K562 (cell line): ENCODE data around the gene LIPH. TPM values are rescaled to one million over a fixed set of nuclear protein-coding genes. Genes with fewer than 3 reads are reported as not detected.

Source experiments
- CSDE1 ChIP-seq, 2 experiments: fragments of 450-650 bp; IDR thresholded peaks; 2 replicates each; pipeline ENCODE4 v1.6.1; 2016; ENCODE audit warnings: mild to moderate bottlenecking in 1 of 2
- DDX20 ChIP-seq: fragments of 450-650 bp; IDR thresholded peaks from 2 replicates; pipeline ENCODE4 v1.6.1; 2016; ENCODE audit warnings: missing genetic modification characterization, low read depth, mild to moderate bottlenecking, missing compliant biosample characterization, moderate library complexity
- FIP1L1 ChIP-seq: fragments of 200-400 bp; formaldehyde crosslinking; IDR thresholded peaks from 2 replicates; pipeline ENCODE4 v1.6.1; 2018; ENCODE audit warnings: mild to moderate bottlenecking, low read depth, low read length; ENCODE audit not compliant: poor library complexity, severe bottlenecking
- GABPA ChIP-seq: fragments of 200-800 bp; sonication (Bioruptor generic); conservative IDR thresholded peaks from 2 replicates; pipeline ENCODE4 v1.6.1; 2016; ENCODE audit warnings: low read depth, missing genetic modification characterization, missing compliant biosample characterization
- KDM1A ChIP-seq, 2 experiments: fragments of 450-650 bp; IDR thresholded peaks; 2 replicates each; pipeline ENCODE4 v1.6.1; 2016; ENCODE audit warnings: mild to moderate bottlenecking in 2 of 2
- NEUROD1 ChIP-seq: fragments of 150-350 bp; IDR thresholded peaks from 2 replicates; pipeline ENCODE4 v1.6.1; 2014; ENCODE audit warnings: borderline replicate concordance, low read length, low read depth; ENCODE audit not compliant: partially characterized antibody
- NFIX ChIP-seq: fragments of 250-450 bp; sonication (Bioruptor Pico); IDR thresholded peaks from 2 replicates; pipeline ENCODE4 v1.4.0; 2020; ENCODE audit warnings: low read depth, mild to moderate bottlenecking, moderate library complexity
- PML ChIP-seq: IDR thresholded peaks from 2 replicates; pipeline ENCODE4 v1.6.1; 2012; ENCODE audit warnings: low read length, inconsistent platforms
- RBBP5 ChIP-seq: fragments of 200-600 bp; sonication (generic); IDR thresholded peaks from 2 replicates; pipeline ENCODE4 v1.6.1; 2012; ENCODE audit warnings: borderline replicate concordance, mild to moderate bottlenecking, low read length, control low read depth, inconsistent platforms; ENCODE audit not compliant: insufficient read depth, poor library complexity, severe bottlenecking
- RNF2 ChIP-seq: sonication (generic); IDR thresholded peaks from 2 replicates; pipeline ENCODE4 v1.6.1; 2016
- SMAD1 ChIP-seq: fragments of 150-350 bp; IDR thresholded peaks from 2 replicates; pipeline ENCODE4 v1.6.1; 2014; ENCODE audit warnings: low read length, low read depth; ENCODE audit not compliant: partially characterized antibody
- SP2 ChIP-seq: IDR thresholded peaks from 2 replicates; pipeline ENCODE4 v1.6.1; 2011; ENCODE audit warnings: mild to moderate bottlenecking, low read depth, low read length, moderate library complexity; ENCODE audit not compliant: poor library complexity, severe bottlenecking; ENCODE audit errors: extremely low read depth
- SREBF1 ChIP-seq: fragments of 150-350 bp; IDR thresholded peaks from 2 replicates; pipeline ENCODE4 v1.6.1; 2014; ENCODE audit warnings: antibody characterized with exemption, low read depth, low read length, borderline replicate concordance
- SRSF1 ChIP-seq: fragments of 200-400 bp; formaldehyde crosslinking; IDR thresholded peaks from 2 replicates; pipeline ENCODE4 v1.6.1; 2017; ENCODE audit warnings: mild to moderate bottlenecking, low read depth, low read length, moderate library complexity
- STAT5B ChIP-seq: fragments of 250-450 bp; sonication (Bioruptor Pico); IDR thresholded peaks from 2 replicates; pipeline ENCODE4 v1.8.0; 2021; ENCODE audit warnings: mild to moderate bottlenecking, inconsistent platforms
- TAF15 ChIP-seq: fragments of 200-400 bp; formaldehyde crosslinking; IDR thresholded peaks from 2 replicates; pipeline ENCODE4 v1.6.1; 2017; ENCODE audit warnings: mild to moderate bottlenecking, low read depth, low read length, moderate library complexity
- ZNF134 ChIP-seq: fragments of 250-450 bp; sonication (Bioruptor Pico); conservative IDR thresholded peaks from 2 replicates; pipeline ENCODE4 v1.4.0; 2020
- polyA plus RNA-seq, 8 experiments: library from polyadenylated mRNA; depleted of rRNA in 4 of 8; stranded (reverse) in 5 of 8; unstranded in 3 of 8; fragments of >200 nt; fragmentation: Nextera tagmentation in 2 of 8; fragmentation: Illumina TruSeq in 1 of 8; extraction: Ambion mirVana in 2 of 8; extraction: Trizol in 1 of 8; gene quantifications; 2 replicates each; pipeline versions ENCODE4 v1.2.1 to v1.2.3, GENCODE V29; 2011 to 2014; ENCODE audit warnings: inconsistent platforms in 1 of 8, missing spikeins in 1 of 8
- total RNA-seq, 7 experiments: library from RNA; depleted of rRNA in 6 of 7; stranded (reverse); fragments of >200 nt in 6 of 7; fragmentation: Illumina TruSeq in 2 of 7; extraction: Trizol in 2 of 7; gene quantifications; 2 replicates each; pipeline versions ENCODE4 v1.2.1 to v1.2.3, GENCODE V29; 2011 to 2021; ENCODE audit warnings: low replicate concordance in 1 of 7
- TF ChIP-seq, protein P1 (sequence below): fragments of 250-450 bp; sonication (Bioruptor Pico); IDR thresholded peaks from 2 replicates; pipeline ENCODE4 v1.4.0; 2020; ENCODE audit warnings: mild to moderate bottlenecking
- TF ChIP-seq, protein P2 (sequence below), 2 experiments: fragments of 450-650 bp; conservative IDR thresholded peaks; 2 replicates each; pipeline ENCODE4 v1.6.1; 2017; ENCODE audit warnings: mild to moderate bottlenecking in 2 of 2, moderate library complexity in 2 of 2
- TF ChIP-seq, protein P3 (sequence below): sonication (generic); formaldehyde crosslinking; IDR thresholded peaks from 2 replicates; pipeline ENCODE4 v1.9.0; 2022; ENCODE audit warnings: mild to moderate bottlenecking, missing genetic modification reagents
- TF ChIP-seq, protein P4 (sequence below), 3 experiments: IDR thresholded peaks in 2 of 3; conservative IDR thresholded peaks in 1 of 3; 2 replicates each; pipeline ENCODE4 v1.5.1; 2011 to 2012; ENCODE audit warnings: low read length in 3 of 3, mild to moderate bottlenecking in 3 of 3, control low read depth in 2 of 3, improper control_type of control experiment in 1 of 3, inconsistent platforms in 1 of 3, low read depth in 1 of 3, mixed read lengths in 1 of 3, moderate library complexity in 1 of 3; ENCODE audit not compliant: insufficient read depth in 2 of 3

Gene LIPH
- total and polyA plus RNA-seq, 9 of the 15 experiments (the other 6 are each of a cell fraction or from before 2014, with no cell fraction given) = 0.73 to 1.8 (median 1.3) TPM

DNA sequence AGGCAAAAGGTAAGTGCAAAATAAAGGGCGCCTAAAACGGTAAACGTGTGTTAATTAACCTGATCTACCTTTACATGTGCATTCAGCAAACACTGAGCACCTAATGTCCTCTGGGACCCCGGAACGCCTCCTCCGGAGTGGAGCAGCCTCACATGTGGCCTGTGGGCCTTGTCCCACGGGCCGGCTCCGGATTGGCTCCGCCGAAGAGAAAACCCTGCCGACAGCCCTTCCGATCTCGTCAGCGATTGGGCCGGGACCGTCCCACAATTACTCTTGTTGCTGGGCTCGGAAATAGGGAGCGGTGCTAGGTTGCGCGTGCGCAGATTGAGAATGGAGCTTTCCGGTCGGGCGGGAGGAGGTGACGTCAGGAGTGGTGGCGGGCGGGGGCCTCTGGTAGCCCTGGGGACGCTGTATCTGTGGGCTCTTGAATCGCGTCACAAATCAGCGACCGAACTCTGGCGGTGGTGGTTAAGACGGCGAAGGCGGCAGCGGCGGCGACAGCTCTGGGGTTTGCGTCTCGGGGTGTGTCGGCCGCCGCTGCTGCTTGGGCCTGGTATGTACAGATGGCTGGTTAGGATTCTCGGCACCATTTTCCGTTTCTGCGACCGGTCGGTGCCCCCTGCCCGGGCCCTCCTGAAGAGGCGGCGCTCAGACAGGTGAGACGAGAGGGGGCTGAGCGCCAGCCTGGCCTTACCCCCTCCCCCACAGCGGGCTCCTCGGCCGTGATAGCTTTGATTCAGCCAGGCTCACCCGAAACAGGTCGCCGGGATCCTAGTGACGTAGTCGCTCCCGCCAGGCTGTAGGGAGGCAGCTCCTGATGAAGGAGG, 33.7 kb upstream of the LIPH start, which contains the start of gene SENP2 (continued):
- TF ChIP-seq, protein P1, sequence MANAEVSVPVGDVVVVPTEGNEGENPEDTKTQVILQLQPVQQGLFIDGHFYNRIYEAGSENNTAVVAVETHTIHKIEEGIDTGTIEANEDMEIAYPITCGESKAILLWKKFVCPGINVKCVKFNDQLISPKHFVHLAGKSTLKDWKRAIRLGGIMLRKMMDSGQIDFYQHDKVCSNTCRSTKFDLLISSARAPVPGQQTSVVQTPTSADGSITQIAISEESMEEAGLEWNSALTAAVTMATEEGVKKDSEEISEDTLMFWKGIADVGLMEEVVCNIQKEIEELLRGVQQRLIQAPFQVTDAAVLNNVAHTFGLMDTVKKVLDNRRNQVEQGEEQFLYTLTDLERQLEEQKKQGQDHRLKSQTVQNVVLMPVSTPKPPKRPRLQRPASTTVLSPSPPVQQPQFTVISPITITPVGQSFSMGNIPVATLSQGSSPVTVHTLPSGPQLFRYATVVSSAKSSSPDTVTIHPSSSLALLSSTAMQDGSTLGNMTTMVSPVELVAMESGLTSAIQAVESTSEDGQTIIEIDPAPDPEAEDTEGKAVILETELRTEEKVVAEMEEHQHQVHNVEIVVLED (CRISPR knock-in tag) = no peak
- TF ChIP-seq SRSF1 = no peak
- TF ChIP-seq, protein P2, sequence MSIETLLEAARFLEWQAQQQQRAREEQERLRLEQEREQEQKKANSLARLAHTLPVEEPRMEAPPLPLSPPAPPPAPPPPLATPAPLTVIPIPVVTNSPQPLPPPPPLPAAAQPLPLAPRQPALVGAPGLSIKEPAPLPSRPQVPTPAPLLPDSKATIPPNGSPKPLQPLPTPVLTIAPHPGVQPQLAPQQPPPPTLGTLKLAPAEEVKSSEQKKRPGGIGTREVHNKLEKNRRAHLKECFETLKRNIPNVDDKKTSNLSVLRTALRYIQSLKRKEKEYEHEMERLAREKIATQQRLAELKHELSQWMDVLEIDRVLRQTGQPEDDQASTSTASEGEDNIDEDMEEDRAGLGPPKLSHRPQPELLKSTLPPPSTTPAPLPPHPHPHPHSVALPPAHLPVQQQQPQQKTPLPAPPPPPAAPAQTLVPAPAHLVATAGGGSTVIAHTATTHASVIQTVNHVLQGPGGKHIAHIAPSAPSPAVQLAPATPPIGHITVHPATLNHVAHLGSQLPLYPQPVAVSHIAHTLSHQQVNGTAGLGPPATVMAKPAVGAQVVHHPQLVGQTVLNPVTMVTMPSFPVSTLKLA (conservative IDR thresholded peaks at IDR 0.05) = peak; percentile 96 to 98
- TF ChIP-seq GABPA (tag) = peak; percentile 85
- peak; percentile 59 for TF ChIP-seq ZNF134
- peak; percentile 53 for TF ChIP-seq NEUROD1
- TF ChIP-seq DDX20 (tag) = no peak
- TF ChIP-seq STAT5B (CRISPR knock-in tag) = no peak
- TF ChIP-seq SREBF1 = no peak
- peak in 1 of 2 experiments; percentile 48; a peak in 1 of 4 replicates for TF ChIP-seq CSDE1 (IDR thresholded peaks at IDR 0.05)
- no peak; the same call in 1 of the 2 replicates for TF ChIP-seq PML
- TF ChIP-seq, protein P3, sequence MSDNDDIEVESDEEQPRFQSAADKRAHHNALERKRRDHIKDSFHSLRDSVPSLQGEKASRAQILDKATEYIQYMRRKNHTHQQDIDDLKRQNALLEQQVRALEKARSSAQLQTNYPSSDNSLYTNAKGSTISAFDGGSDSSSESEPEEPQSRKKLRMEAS (CRISPR knock-in tag) = peak; percentile 93
- no peak for TF ChIP-seq NFIX (CRISPR knock-in tag)
- TF ChIP-seq SMAD1 = peak; percentile 9
- peak; percentile 35; the same call in 1 of the 2 replicates for TF ChIP-seq RNF2
- peak; percentile 9 for TF ChIP-seq SP2
- TF ChIP-seq RBBP5 = peak; percentile 94
- no peak for TF ChIP-seq FIP1L1
- no peak for TF ChIP-seq TAF15
- peak in 1 of 2 experiments; percentile 31; a peak in 1 of 4 replicates for TF ChIP-seq KDM1A (IDR thresholded peaks at IDR 0.05)
- TF ChIP-seq, protein P4, sequence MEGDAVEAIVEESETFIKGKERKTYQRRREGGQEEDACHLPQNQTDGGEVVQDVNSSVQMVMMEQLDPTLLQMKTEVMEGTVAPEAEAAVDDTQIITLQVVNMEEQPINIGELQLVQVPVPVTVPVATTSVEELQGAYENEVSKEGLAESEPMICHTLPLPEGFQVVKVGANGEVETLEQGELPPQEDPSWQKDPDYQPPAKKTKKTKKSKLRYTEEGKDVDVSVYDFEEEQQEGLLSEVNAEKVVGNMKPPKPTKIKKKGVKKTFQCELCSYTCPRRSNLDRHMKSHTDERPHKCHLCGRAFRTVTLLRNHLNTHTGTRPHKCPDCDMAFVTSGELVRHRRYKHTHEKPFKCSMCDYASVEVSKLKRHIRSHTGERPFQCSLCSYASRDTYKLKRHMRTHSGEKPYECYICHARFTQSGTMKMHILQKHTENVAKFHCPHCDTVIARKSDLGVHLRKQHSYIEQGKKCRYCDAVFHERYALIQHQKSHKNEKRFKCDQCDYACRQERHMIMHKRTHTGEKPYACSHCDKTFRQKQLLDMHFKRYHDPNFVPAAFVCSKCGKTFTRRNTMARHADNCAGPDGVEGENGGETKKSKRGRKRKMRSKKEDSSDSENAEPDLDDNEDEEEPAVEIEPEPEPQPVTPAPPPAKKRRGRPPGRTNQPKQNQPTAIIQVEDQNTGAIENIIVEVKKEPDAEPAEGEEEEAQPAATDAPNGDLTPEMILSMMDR (IDR thresholded peaks at IDR 0.05 in 2 of 3, conservative IDR thresholded peaks at IDR 0.05 in 1 of 3; ENCODE audit: insufficient read depth in 2 of 3, low read depth in 1 of 3, low read length in 3 of 3) = no peak
